ENCODE measurements around the gene FGL2.
"Not testable (repeated sequence)": the region's sequence is repeated elsewhere in the genome, so short reads cannot be mapped to it uniquely, and the experiment has no call there.

FGL2 gene

DNA sequence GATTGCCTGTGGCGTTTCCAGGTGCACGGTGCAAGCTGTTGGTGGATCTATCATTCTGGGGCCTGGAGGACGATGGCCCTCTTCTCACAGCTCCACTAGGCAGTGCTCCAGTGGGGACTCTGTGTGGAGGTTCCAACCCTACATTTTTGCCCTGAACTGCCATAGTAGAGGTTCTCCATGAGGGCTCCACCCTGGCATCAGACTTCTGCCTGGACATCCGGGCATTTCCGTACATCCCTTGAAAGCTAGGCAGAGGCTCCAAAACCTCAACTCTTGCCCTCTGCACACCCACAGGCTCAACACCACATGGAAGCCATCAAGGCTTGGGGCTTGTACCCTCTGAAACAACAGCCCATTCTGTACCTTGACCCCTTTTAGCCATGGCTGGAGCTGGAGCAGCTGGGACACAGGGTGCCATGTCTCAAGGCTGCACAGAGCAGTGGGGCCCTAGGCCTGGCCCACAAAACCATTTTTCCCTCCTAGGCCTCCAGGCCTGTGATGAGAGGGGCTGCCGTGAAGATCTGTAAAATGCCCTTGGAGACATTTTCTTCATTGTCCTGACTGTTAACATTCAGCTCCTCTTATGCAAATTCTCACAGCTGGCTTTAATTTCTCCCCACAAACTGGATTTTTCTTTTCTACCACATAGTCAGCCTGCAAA, 10.0 kb upstream of the FGL2 start:
- DNase-seq, result no peak

- DNase-seq, result no peak
Observed at GRCh38 chr7:77208416-77208815, 8.8 kb upstream of the FGL2 start.

DNA sequence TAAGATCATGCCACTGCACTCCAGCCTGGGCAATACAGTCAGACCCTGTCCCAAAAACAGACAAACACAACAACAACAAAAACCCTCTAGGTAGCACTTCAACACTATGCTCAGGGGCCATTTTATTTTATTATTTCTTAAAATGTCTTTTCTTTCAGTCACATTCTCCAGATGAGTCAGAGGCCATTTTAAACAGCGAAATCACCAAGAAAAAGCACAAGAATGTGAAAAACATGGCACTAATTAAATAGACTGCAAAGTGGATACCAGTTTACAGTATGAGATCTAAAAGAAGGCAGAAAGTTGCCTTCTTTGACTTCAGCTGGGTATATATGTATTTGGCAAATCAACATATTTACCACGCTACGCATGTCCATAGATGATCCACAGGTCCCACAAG, 6.1 kb upstream of the FGL2 start:
- no peak for DNase-seq

- DNase-seq, result no peak
Observed at GRCh38 chr7:77202481-77202976, 2.9 kb upstream of the FGL2 start.

DNA sequence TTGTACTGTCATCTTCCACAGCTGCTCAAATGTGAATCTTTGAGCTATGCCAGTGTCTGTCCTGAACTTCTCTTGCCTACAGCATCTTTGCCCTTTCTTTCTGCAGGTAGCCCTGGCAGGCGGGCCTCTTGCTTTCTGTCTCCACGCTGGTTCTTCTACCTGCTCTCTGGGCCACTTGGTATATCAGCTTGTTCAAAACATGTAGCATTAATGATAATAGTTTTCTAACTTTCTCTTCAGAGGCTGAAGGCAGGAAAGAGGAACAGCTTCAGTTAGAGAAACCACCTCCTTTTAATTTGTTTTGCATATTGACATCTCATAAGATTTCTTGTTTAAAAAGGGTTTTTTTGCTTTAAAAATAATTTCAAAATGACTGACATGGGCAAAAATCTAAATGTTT, 923 bp upstream of the FGL2 start:
- DNase-seq, result no peak

DNA sequence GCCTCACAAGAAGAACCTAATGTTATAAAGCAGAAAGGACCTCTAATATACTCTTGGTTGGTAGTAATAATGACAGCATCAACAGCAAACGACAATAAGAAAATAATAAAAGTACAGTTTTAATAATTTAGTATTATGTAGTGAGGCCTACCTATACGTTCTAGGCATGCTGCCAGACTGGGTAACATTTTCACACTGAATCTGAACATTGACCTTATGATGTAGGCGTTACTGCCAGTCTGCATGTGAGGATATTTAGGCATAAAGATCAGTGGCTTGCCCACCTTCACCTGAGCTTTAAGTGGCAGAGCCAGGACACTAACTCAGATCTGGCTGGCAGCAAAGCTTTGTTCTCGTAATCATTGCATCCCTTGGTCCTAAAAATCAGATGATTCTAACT, 2.5 kb downstream of the FGL2 start:
- DNase-seq, result no peak

- DNase-seq, result no peak
Observed at GRCh38 chr7:77188731-77189437, 10.7 kb downstream of the FGL2 start.

GRCh38 chr7:77185866-77186265, 13.8 kb downstream of the FGL2 start:
- no peak for DNase-seq

GRCh38 chr7:77184990-77185389, 14.6 kb downstream of the FGL2 start:
- no peak for DNase-seq

- no peak for DNase-seq
Observed at GRCh38 chr7:77184463-77184862, 15.2 kb downstream of the FGL2 start.

- no peak for DNase-seq
Observed at GRCh38 chr7:77182261-77182660, 17.4 kb downstream of the FGL2 start.

GRCh38 chr7:77181734-77182133, 17.9 kb downstream of the FGL2 start:
- DNase-seq, result no peak

GRCh38 chr7:77181015-77181595, 18.5 kb downstream of the FGL2 start:
- DNase-seq, result no peak

GRCh38 chr7:77178024-77178423, 21.6 kb downstream of the FGL2 start:
- DNase-seq, result not testable (repeated sequence)

DNA sequence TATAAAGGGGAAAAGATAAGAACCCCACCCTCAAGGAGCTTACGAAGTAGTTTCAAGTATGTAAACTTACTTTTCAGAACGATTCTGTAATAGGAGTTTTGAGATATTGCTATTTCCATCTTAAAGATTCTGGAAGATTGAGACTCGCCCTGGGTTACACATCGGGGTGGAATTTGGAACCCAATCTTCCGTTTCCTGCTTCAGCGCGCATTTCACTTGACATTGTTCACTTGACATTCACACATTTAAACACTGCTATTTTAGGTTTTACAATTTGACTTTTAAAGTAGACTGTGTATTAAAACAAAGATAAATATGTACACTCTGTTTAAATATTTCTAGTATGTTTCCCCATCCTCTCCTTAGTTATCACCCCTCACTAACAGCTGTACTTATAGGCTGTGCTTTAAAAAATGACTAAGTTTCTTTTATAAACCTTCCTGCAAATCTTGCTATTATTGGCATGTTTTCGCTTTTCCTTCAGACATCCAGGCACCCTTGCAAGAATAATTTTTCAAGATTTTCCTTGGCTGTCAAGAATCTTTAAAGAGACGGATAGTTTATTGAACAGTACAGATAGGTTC, 22.2 kb downstream of the FGL2 start:
- not testable (repeated sequence) for DNase-seq

GRCh38 chr7:77175274-77175800, 24.3 kb downstream of the FGL2 start:
- not testable (repeated sequence) for DNase-seq

DNA sequence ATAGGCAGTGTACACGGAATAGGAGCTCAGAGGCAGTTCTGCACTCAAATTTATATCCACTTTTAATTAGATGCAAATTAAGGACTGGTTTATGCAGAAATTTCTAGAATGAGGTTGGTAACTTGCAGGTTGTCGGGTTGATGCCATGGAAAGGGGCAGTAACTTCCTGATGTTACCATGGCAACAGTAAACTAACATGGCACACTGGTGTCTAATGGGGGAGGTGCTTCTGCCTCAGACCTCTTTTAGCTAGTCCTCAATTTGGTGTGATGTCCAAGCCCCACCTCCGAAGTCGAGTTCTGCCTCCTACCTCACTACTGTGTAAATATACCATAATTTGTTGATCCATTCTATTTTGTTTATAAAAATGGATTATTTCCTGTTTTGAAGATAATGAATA, 25.2 kb downstream of the FGL2 start:
- not testable (repeated sequence) for DNase-seq

GRCh38 chr7:77172437-77173172, 27.0 kb downstream of the FGL2 start:
- DNase-seq, result not testable (repeated sequence)

- DNase-seq, result not testable (repeated sequence)
Observed at GRCh38 chr7:77171073-77171472, 28.5 kb downstream of the FGL2 start.

DNA sequence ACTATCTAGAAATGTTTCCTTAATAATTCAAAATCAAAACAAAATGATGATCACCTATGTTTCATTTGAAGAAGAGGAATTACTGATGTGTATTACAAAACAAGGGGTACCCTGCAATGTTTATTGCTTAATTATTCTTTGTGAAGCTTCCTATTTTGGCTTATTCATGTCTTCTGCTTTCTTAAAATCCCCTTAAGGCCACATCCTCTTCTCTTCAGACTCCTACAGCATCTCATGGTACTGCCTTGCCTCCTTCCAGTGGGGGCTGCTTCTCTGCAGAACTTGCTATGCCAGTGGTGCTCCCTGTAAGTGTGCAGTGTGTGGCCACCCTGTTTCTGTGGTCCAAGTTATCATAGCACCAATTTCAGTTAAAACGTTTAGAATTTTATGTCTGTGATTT, 42.2 kb downstream of the FGL2 start:
- DNase-seq, result no peak

DNA sequence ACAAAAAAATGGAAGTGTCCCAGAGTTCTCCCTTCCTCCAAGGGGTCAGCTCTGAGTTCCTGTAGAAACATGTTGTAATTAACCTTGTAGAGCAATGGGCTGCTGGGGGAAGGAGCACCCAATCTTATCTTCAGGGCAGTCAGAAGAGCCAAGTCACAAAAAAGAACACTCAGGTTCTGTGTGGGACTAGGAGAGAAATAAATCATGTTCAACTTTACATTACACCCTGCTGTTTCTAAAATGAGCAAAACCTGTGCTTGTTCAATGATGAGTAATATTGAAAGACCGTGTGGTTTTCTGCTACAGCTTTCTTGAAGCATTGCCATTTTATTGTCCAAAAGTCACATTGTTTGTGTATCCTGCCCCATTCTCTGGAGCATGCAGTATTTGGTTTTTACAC, 42.6 kb downstream of the FGL2 start:
- DNase-seq, result not testable (repeated sequence)

- DNase-seq, result not testable (repeated sequence)
Observed at GRCh38 chr7:77155601-77156377, 43.8 kb downstream of the FGL2 start.
